K562 (cell line): ENCODE results near the gene DGCR8. TPM values are rescaled to one million over a fixed set of nuclear protein-coding genes. Genes with fewer than 3 reads are reported as not detected.

Experiments used
- CXXC5 ChIP-seq: fragments of 250-450 bp; sonication (Bioruptor Pico); IDR thresholded peaks from 2 replicates; pipeline ENCODE4 v1.8.0; 2022; ENCODE audit warnings: inconsistent platforms, mild to moderate bottlenecking, moderate library complexity
- DMBX1 ChIP-seq: fragments of 250-450 bp; sonication (Bioruptor Pico); IDR thresholded peaks from 2 replicates; pipeline ENCODE4 v1.8.0; 2022; ENCODE audit warnings: inconsistent platforms, mild to moderate bottlenecking, moderate library complexity, borderline replicate concordance
- SP2 ChIP-seq: IDR thresholded peaks from 2 replicates; pipeline ENCODE4 v1.6.1; 2011; ENCODE audit warnings: mild to moderate bottlenecking, low read depth, low read length, moderate library complexity; ENCODE audit not compliant: poor library complexity, severe bottlenecking; ENCODE audit errors: extremely low read depth
- TARDBP ChIP-seq: fragments of 450-650 bp; IDR thresholded peaks from 2 replicates; pipeline ENCODE4 v1.6.1; 2016
- WHSC1 ChIP-seq: IDR thresholded peaks from one replicate; pipeline ENCODE4 v1.6.1; 2012; ENCODE audit warnings: low read length, control low read depth, inconsistent platforms
- ZNF778 ChIP-seq: fragments of 450-650 bp; formaldehyde crosslinking; IDR thresholded peaks from 2 replicates; pipeline ENCODE4 v1.4.0; 2020; ENCODE audit warnings: mild to moderate bottlenecking, moderate library complexity
- polyA plus RNA-seq, 8 experiments: library from polyadenylated mRNA; depleted of rRNA in 4 of 8; stranded (reverse) in 5 of 8; unstranded in 3 of 8; fragments of >200 nt; fragmentation: Nextera tagmentation in 2 of 8; fragmentation: Illumina TruSeq in 1 of 8; extraction: Ambion mirVana in 2 of 8; extraction: Trizol in 1 of 8; gene quantifications; 2 replicates each; pipeline versions ENCODE4 v1.2.1 to v1.2.3, GENCODE V29; 2011 to 2014; ENCODE audit warnings: inconsistent platforms in 1 of 8, missing spikeins in 1 of 8
- total RNA-seq, 7 experiments: library from RNA; depleted of rRNA in 6 of 7; stranded (reverse); fragments of >200 nt in 6 of 7; fragmentation: Illumina TruSeq in 2 of 7; extraction: Trizol in 2 of 7; gene quantifications; 2 replicates each; pipeline versions ENCODE4 v1.2.1 to v1.2.3, GENCODE V29; 2011 to 2021; ENCODE audit warnings: low replicate concordance in 1 of 7
- TF ChIP-seq, protein P1 (sequence below): fragments of 450-650 bp; IDR thresholded peaks from 2 replicates; pipeline ENCODE4 v1.6.1; 2017; ENCODE audit warnings: antibody characterized with exemption, mild to moderate bottlenecking
- TF ChIP-seq, protein P2 (sequence below): fragments of 250-450 bp; sonication (Bioruptor Pico); IDR thresholded peaks from 2 replicates; pipeline ENCODE4 v1.4.0; 2020
- TF ChIP-seq, protein P3 (sequence below): fragments of 250-450 bp; sonication (Bioruptor Pico); IDR thresholded peaks from 2 replicates; pipeline ENCODE4 v1.8.0; 2022; ENCODE audit warnings: moderate library complexity, mild to moderate bottlenecking, inconsistent platforms

The DGCR8 gene
- total and polyA plus RNA-seq, 9 of the 15 experiments (the other 6 are each of a cell fraction or from before 2014, with no cell fraction given) = 5.9 to 144 (median 80.1) TPM

DNA sequence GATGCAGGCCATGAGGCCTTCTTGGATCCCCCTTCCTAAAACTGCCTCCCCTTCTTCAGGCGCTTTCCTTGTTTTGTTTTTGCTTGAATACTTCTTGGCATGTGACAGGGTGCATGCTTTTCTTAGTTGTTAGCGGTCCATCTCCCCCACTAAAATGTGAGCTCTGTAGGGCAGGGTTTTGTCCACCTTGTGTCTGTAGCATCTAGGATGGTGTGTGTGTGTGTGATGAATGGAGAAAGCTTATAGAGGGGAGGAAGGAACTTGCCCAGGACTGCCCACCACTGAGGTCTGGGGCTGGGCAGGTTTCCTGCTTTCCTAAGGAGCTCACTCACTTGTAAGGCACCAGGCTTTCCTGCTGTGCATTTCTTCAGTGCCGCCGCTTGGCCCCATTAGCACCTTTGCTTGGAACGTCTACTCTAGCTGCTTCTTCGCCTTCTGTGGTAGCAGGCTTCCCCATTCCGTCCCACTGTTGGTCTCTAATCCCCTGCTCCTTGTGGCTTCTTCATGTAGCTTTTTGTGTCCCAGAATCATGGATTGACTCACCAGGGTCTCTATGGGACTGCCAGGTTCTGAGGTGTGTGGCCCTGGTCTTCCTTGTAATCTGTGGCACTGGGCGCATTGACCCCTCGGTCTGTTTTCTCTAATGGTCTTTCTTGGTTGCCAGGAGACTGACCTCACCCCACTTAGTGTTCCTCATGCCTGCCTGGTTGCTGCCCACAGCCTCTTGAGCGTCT lies 3.3 kb downstream of the DGCR8 start (continued):
- TF ChIP-seq, protein P1, sequence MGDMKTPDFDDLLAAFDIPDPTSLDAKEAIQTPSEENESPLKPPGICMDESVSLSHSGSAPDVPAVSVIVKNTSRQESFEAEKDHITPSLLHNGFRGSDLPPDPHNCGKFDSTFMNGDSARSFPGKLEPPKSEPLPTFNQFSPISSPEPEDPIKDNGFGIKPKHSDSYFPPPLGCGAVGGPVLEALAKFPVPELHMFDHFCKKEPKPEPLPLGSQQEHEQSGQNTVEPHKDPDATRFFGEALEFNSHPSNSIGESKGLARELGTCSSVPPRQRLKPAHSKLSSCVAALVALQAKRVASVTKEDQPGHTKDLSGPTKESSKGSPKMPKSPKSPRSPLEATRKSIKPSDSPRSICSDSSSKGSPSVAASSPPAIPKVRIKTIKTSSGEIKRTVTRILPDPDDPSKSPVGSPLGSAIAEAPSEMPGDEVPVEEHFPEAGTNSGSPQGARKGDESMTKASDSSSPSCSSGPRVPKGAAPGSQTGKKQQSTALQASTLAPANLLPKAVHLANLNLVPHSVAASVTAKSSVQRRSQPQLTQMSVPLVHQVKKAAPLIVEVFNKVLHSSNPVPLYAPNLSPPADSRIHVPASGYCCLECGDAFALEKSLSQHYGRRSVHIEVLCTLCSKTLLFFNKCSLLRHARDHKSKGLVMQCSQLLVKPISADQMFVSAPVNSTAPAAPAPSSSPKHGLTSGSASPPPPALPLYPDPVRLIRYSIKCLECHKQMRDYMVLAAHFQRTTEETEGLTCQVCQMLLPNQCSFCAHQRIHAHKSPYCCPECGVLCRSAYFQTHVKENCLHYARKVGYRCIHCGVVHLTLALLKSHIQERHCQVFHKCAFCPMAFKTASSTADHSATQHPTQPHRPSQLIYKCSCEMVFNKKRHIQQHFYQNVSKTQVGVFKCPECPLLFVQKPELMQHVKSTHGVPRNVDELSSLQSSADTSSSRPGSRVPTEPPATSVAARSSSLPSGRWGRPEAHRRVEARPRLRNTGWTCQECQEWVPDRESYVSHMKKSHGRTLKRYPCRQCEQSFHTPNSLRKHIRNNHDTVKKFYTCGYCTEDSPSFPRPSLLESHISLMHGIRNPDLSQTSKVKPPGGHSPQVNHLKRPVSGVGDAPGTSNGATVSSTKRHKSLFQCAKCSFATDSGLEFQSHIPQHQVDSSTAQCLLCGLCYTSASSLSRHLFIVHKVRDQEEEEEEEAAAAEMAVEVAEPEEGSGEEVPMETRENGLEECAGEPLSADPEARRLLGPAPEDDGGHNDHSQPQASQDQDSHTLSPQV = no peak
- TF ChIP-seq WHSC1 (peak; percentile 69), ZNF778 (CRISPR knock-in tag) (no peak), TARDBP (no peak), CXXC5 (CRISPR knock-in tag) (peak; percentile 38; the same call in 1 of the 2 replicates), DMBX1 (0 out of 2 replicates have a peak, but pooled peaks have one; percentile 57), SP2 (peak; percentile 15)
- TF ChIP-seq, protein P2, sequence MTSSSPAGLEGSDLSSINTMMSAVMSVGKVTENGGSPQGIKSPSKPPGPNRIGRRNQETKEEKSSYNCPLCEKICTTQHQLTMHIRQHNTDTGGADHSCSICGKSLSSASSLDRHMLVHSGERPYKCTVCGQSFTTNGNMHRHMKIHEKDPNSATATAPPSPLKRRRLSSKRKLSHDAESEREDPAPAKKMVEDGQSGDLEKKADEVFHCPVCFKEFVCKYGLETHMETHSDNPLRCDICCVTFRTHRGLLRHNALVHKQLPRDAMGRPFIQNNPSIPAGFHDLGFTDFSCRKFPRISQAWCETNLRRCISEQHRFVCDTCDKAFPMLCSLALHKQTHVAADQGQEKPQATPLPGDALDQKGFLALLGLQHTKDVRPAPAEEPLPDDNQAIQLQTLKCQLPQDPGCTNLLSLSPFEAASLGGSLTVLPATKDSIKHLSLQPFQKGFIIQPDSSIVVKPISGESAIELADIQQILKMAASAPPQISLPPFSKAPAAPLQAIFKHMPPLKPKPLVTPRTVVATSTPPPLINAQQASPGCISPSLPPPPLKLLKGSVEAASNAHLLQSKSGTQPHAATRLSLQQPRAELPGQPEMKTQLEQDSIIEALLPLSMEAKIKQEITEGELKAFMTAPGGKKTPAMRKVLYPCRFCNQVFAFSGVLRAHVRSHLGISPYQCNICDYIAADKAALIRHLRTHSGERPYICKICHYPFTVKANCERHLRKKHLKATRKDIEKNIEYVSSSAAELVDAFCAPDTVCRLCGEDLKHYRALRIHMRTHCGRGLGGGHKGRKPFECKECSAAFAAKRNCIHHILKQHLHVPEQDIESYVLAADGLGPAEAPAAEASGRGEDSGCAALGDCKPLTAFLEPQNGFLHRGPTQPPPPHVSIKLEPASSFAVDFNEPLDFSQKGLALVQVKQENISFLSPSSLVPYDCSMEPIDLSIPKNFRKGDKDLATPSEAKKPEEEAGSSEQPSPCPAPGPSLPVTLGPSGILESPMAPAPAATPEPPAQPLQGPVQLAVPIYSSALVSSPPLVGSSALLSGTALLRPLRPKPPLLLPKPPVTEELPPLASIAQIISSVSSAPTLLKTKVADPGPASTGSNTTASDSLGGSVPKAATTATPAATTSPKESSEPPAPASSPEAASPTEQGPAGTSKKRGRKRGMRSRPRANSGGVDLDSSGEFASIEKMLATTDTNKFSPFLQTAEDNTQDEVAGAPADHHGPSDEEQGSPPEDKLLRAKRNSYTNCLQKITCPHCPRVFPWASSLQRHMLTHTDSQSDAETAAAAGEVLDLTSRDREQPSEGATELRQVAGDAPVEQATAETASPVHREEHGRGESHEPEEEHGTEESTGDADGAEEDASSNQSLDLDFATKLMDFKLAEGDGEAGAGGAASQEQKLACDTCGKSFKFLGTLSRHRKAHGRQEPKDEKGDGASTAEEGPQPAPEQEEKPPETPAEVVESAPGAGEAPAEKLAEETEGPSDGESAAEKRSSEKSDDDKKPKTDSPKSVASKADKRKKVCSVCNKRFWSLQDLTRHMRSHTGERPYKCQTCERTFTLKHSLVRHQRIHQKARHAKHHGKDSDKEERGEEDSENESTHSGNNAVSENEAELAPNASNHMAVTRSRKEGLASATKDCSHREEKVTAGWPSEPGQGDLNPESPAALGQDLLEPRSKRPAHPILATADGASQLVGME (CRISPR knock-in tag) = 0 out of 2 replicates have a peak, but pooled peaks have one; percentile 17
- TF ChIP-seq, protein P3, sequence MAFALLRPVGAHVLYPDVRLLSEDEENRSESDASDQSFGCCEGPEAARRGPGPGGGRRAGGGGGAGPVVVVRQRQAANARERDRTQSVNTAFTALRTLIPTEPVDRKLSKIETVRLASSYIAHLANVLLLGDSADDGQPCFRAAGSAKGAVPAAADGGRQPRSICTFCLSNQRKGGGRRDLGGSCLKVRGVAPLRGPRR = peak; percentile 12; the same call in 1 of the 2 replicates
